GM08714 (cell line): ENCODE data around the gene ADAM10.

Experiments used
- H3K4me3 ChIP-seq: fragments of 200-500 bp; sonication (Bioruptor generic); 2 replicates; pipeline ENCODE4 v1.5.1; 2014; ENCODE audit warnings: mild to moderate bottlenecking, low read length, inconsistent platforms
- ZNF274 ChIP-seq: IDR thresholded peaks from 2 replicates; pipeline ENCODE4 v1.6.1; 2012; ENCODE audit warnings: mild to moderate bottlenecking, low read depth, low read length

ADAM10 gene

GRCh38 chr15:58686286-58686685 lies 63.2 kb downstream of the ADAM10 start:
- TF ChIP-seq ZNF274 = no peak

DNA sequence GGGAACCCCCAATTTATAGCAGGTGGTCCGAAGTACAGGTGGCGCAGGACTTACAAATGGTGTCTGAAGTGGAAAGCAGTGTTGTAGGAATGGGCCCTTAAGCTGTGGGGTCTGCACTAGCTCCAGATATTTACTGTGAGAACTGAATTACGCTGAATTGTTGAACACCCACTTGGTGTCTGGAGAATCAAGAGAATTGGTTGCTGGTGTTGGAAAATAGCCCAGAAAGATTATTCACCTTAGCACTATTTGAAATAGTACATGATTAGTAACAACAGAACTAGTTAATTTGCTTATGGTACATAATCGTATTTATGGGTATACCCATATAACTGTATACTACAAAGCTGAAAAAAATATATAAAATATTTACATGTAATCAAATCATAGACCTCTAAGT lies 64.8 kb downstream of the ADAM10 start:
- no peak overlapping the region for H3K4me3 ChIP-seq
- no peak for TF ChIP-seq ZNF274

More at GRCh38 chr15:58686286-58686685, 63.2 kb downstream of the ADAM10 start:
- no peak overlapping the region for H3K4me3 ChIP-seq

- H3K4me3 ChIP-seq = no peak overlapping the region
- TF ChIP-seq ZNF274 = no peak
Measured at GRCh38 chr15:58684036-58684710, 65.3 kb downstream of the ADAM10 start.

- TF ChIP-seq ZNF274 = no peak
Measured at GRCh38 chr15:58682234-58682633, 67.3 kb downstream of the ADAM10 start.

GRCh38 chr15:58678683-58679082 lies 70.8 kb downstream of the ADAM10 start:
- no peak overlapping the region for H3K4me3 ChIP-seq
- no peak for TF ChIP-seq ZNF274

More at GRCh38 chr15:58682234-58682633, 67.3 kb downstream of the ADAM10 start:
- no peak overlapping the region for H3K4me3 ChIP-seq

DNA sequence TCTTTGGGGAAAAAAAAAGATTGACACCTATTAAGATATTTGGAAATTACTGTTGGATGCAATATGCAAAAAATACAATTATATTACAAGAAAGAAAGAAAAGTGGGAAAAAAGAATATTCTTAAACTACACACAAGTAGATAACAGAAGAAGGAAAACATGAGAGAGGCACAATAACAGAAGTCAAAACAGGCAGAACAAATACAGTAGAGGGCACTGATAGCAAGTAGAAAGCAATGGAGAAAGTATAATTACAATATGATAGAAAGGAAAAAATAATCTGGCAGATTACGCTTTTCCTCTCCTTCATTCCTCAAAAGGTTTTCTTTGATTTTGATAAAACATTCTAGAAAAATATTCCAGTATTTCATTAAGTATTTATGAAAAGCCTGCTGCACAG lies 72.1 kb downstream of the ADAM10 start:
- no peak for TF ChIP-seq ZNF274
- no peak overlapping the region for H3K4me3 ChIP-seq

GRCh38 chr15:58676766-58677165 lies 72.7 kb downstream of the ADAM10 start:
- no peak overlapping the region for H3K4me3 ChIP-seq
- no peak for TF ChIP-seq ZNF274

- no peak overlapping the region for H3K4me3 ChIP-seq
- TF ChIP-seq ZNF274 = no peak
Measured at GRCh38 chr15:58671186-58671585, 78.3 kb downstream of the ADAM10 start.

DNA sequence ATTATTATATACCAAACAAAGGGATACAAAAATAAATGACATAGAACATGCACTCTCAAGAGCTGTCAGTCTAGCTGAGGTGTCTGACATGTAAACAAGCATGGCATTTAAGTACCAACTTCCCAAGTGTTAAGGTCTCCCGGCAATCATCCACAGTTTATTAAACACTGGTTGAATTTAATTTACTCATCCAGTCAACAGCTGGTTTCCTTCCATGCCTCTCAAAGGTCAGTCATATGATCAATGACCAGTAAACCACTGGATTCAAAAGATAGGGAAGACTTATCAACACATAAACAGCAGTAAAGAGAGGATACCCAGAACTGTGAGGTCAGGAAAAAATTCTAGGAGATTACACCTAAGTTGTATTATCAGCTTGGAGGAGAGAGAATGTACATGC lies 80.4 kb downstream of the ADAM10 start:
- no peak overlapping the region for H3K4me3 ChIP-seq
- no peak for TF ChIP-seq ZNF274

DNA sequence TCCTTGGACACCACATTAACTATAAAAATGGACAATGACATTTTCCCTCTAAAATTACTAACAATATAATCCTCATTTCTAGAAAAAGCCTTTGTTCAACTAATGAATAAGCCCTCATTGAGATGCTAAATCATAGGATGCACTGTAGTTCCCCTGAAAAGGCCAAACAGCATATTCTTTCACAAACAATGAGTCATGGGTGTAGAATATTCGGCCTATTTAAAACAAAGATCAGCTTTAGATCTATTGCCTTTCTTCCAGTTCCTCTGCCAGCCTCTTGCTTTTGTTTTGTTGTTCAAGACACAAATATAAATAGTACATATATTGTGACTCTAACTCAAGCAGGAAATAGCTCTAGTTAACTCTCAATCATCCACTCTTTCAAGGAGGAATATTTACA lies 82.5 kb downstream of the ADAM10 start:
- H3K4me3 ChIP-seq = no peak overlapping the region
- no peak for TF ChIP-seq ZNF274

- no peak overlapping the region for H3K4me3 ChIP-seq
- TF ChIP-seq ZNF274 = no peak
Measured at GRCh38 chr15:58665672-58666071, 83.8 kb downstream of the ADAM10 start.

DNA sequence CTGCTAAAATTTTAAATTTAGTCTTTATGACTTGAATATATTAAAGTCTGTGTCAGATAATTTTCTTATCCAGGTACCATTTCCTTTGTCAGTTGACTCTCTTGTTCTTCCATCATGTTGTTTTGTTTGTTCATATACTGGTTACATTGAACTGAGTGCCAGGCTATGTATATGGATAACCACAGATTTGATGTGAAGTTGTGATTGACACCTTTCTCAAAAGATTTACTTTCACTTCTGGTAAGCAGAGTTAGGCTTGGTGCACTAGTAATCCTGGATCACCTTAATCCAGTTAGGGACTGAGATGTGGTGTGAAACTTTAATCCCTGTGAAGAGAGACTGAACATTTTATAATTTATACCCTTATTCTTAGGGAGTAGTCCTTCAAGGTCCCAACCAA lies 99.4 kb downstream of the ADAM10 start:
- no peak for TF ChIP-seq ZNF274
- no peak overlapping the region for H3K4me3 ChIP-seq

- H3K4me3 ChIP-seq = no peak overlapping the region
- no peak for TF ChIP-seq ZNF274
Measured at GRCh38 chr15:58649175-58649574, 100.3 kb downstream of the ADAM10 start.

DNA sequence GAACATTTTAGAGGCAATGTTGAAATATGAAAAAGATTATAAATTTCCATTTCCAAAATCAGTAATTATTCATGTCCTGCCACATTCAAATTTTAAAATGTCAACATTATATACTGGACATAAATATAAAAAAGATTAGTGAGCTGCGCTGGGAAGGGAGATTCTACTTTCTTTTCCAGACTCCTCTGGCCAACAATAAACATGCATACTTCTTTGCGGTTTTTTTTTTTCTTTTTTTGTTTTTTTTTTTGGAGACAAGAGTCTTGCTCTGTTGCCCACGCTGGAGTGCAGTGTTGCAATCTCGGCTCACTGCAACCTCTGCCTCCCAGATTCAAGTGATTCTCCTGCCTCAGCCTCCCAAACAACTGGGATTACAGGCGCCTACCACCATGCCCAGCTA lies 105.5 kb downstream of the ADAM10 start:
- no peak for TF ChIP-seq ZNF274
- H3K4me3 ChIP-seq = no peak overlapping the region

GRCh38 chr15:58641660-58642059 lies 107.8 kb downstream of the ADAM10 start:
- no peak overlapping the region for H3K4me3 ChIP-seq
- no peak for TF ChIP-seq ZNF274

DNA sequence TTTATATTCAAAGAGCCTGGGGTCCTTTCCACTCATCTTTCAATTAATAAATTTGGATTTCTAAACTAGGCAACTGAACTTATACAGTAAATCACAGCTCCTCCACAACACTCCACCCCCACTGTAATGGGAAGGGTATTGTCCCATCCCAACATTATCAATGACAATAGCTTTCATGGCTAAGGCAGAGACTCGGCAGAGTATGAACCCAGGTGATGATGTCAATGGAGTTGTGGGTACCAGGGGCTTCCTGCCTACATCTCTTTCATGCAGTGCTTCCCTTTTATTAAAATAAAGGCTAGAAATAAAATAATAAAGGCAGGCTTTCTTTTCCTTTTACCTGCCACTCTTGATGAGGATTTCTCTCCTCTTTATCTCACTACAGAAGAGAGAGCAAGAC lies 109.5 kb downstream of the ADAM10 start:
- H3K4me3 ChIP-seq = no peak overlapping the region
- TF ChIP-seq ZNF274 = no peak
